Calu3 (cell line): Measurements from ENCODE around the gene MXRA7. TPM values are rescaled to one million over a fixed set of nuclear protein-coding genes. Genes with fewer than 3 reads are reported as not detected.
A peak's percentile ranks its signal among the peaks of the same experiment; 100 is the strongest.
"Not testable (repeated sequence)": the region's sequence is repeated elsewhere in the genome, so short reads cannot be mapped to it uniquely, and the experiment has no call there.

Source experiments
- BruUV-seq: library from RNA; stranded (reverse); fragments of 400-500 nt; replicated peaks from 2 replicates; lab custom pipeline; 2021; lab: Mats Ljungman, UMichigan
- CTCF ChIA-PET: fragments of 300-600 bp; sonication (Branson Sonifier 250); formaldehyde crosslinking; loops from one replicate; lab custom pipeline; 2022; ENCODE audit warnings: antibody characterized with exemption; lab: Charles Lee
- DNase-seq: peaks from one replicate; pipeline ENCODE4 v3.0.0; 2022
- H3K27ac Mint-ChIP-seq: one replicate; pipeline ENCODE4 v1.8.0; 2022; ENCODE audit warnings: mixed read lengths; ENCODE audit not compliant: unreplicated experiment
- H3K27me3 Mint-ChIP-seq: one replicate; pipeline ENCODE4 v1.8.0; 2022; ENCODE audit warnings: mixed read lengths; ENCODE audit not compliant: unreplicated experiment
- H3K36me3 Mint-ChIP-seq: one replicate; pipeline ENCODE4 v1.8.0; 2022; ENCODE audit warnings: mild to moderate bottlenecking, moderate library complexity, mixed read lengths; ENCODE audit not compliant: insufficient read depth, unreplicated experiment
- H3K4me1 Mint-ChIP-seq: one replicate; pipeline ENCODE4 v1.8.0; 2022; ENCODE audit warnings: mild to moderate bottlenecking, low read depth, mixed read lengths; ENCODE audit not compliant: unreplicated experiment
- H3K4me3 Mint-ChIP-seq: one replicate; pipeline ENCODE4 v1.8.0; 2022; ENCODE audit warnings: mild to moderate bottlenecking, low read depth, moderate library complexity, mixed read lengths; ENCODE audit not compliant: unreplicated experiment
- H3K9me3 Mint-ChIP-seq: one replicate; pipeline ENCODE4 v1.8.0; 2022; ENCODE audit warnings: low read depth, mixed read lengths; ENCODE audit not compliant: unreplicated experiment
- CTCF ChIP-seq: fragments of 200-600 bp; IDR thresholded peaks from one replicate; pipeline ENCODE4 v1.8.0; 2022; ENCODE audit warnings: antibody characterized with exemption; ENCODE audit not compliant: unreplicated experiment
- intact Hi-C: fragments of 100-400 bp; cut with micrococcal nuclease; formaldehyde crosslinking; loops from one replicate; pipeline ENCODE4 v1.10.0; 2022; ENCODE audit not compliant: unreplicated experiment
- total RNA-seq: library from RNA; stranded (reverse); gene quantifications from 2 replicates; pipeline ENCODE4 v1.2.3, GENCODE V29; 2022

MXRA7 gene
- total RNA-seq, 1 experiment from 2014 or later: 9.9 TPM

GRCh38 chr17:76713765-76714164 is 3.0 kb upstream of the MXRA7 start:
- TF ChIP-seq CTCF: no peak
- Mint-ChIP-seq H3K4me1 (peaks cover 13% of the 10 kb centered on the region), H3K27me3 (peaks cover 8% of the 10 kb centered on the region), H3K27ac (no peak overlapping the region), H3K36me3 (peaks cover 52% of the 10 kb centered on the region), H3K9me3 (no peaks in the 10 kb centered on the region), H3K4me3 (no peak overlapping the region)
- intact Hi-C loops: loop anchor here (10.0 kb wide), 1 partner anchor 69 kb away; the partner anchor contains the start of gene ST6GALNAC1
- no TSS peak for BruUV-seq
- DNase-seq: no peak
- CTCF ChIA-PET: interaction anchor here (0.8 kb wide), 1 partner anchor 191 kb away, joined by 4 read pairs; no protein-coding TSS in a partner anchor

- H3K9me3 Mint-ChIP-seq, DNase-seq, BruUV-seq, H3K27ac Mint-ChIP-seq, H3K4me3 Mint-ChIP-seq, H3K27me3 Mint-ChIP-seq: not testable (repeated sequence)
- intact Hi-C loops: loop anchor here (10.0 kb wide), 1 partner anchor 68 kb away; the partner anchor contains the start of gene ST6GALNAC1
- peaks cover 13% of the 10 kb centered on the region for H3K4me1 Mint-ChIP-seq
- H3K36me3 Mint-ChIP-seq: peaks cover 38% of the 10 kb centered on the region
- CTCF ChIA-PET: interaction anchor here (0.6 kb wide), 1 partner anchor 359 kb away, joined by 3 read pairs; the partner anchor contains the start of gene PRPSAP1
Measured at GRCh38 chr17:76712321-76712720, 1.6 kb upstream of the MXRA7 start.

- CTCF ChIA-PET, H3K9me3 Mint-ChIP-seq, BruUV-seq, DNase-seq, H3K27ac Mint-ChIP-seq, H3K27me3 Mint-ChIP-seq: not testable (repeated sequence)
- H3K36me3 Mint-ChIP-seq: peaks cover 26% of the 10 kb centered on the region
- intact Hi-C loops: loop anchor here (10.0 kb wide), 1 partner anchor 65 kb away; the partner anchor contains the start of gene ST6GALNAC1
- H3K4me3 Mint-ChIP-seq: peak overlapping the region; percentile 46
- H3K4me1 Mint-ChIP-seq: peaks cover 12% of the 10 kb centered on the region
Measured at GRCh38 chr17:76709951-76710862, 558 bp downstream of the MXRA7 start.

- Mint-ChIP-seq H3K27ac (no peak overlapping the region), H3K4me3 (peak overlapping the region; percentile 46), H3K9me3 (no peaks in the 10 kb centered on the region), H3K4me1 (peaks cover 3% of the 10 kb centered on the region), H3K27me3 (peaks cover 8% of the 10 kb centered on the region), H3K36me3 (peaks cover 18% of the 10 kb centered on the region)
- BruUV-seq: no TSS peak
- intact Hi-C loops: no loop called here
- no peak for DNase-seq
- no peak for TF ChIP-seq CTCF
- CTCF ChIA-PET: interaction anchor here (1.5 kb wide), 1 partner anchor 14 kb away, joined by 4 read pairs; no protein-coding TSS in a partner anchor
Measured at GRCh38 chr17:76709077-76709950, 1.5 kb downstream of the MXRA7 start.
